Mesothelial cell of epicardium (in vitro differentiated cells): ENCODE data around the gene USP1. TPM values are rescaled to one million over a fixed set of nuclear protein-coding genes. Genes with fewer than 3 reads are reported as not detected.

Experiments
- DNase-seq, 2 experiments: peaks; one replicate each; pipeline ENCODE4 v3.0.0; 2021; ENCODE audit warnings: low spot score in 2 of 2; ENCODE audit not compliant: unreplicated experiment in 2 of 2
- H3K27ac Mint-ChIP-seq: 2 replicates; pipeline ENCODE4 v1.8.0; 2021; ENCODE audit warnings: mixed read lengths
- H3K27me3 Mint-ChIP-seq: 2 replicates; pipeline ENCODE4 v1.8.0; 2021; ENCODE audit warnings: low read depth, mixed read lengths
- H3K36me3 Mint-ChIP-seq: 2 replicates; pipeline ENCODE4 v1.8.0; 2021; ENCODE audit warnings: mixed read lengths
- H3K4me1 Mint-ChIP-seq: 2 replicates; pipeline ENCODE4 v1.8.0; 2021; ENCODE audit warnings: mixed read lengths
- H3K4me3 Mint-ChIP-seq: 2 replicates; pipeline ENCODE4 v1.8.0; 2021; ENCODE audit warnings: mild to moderate bottlenecking, moderate library complexity, mixed read lengths
- H3K9me3 Mint-ChIP-seq: 2 replicates; pipeline ENCODE4 v1.8.0; 2021; ENCODE audit warnings: mixed read lengths
- CTCF ChIP-seq: fragments of 200-600 bp; sonication (generic); IDR thresholded peaks from one replicate; pipeline ENCODE4 v1.5.0; 2021; ENCODE audit warnings: antibody characterized with exemption; ENCODE audit not compliant: unreplicated experiment
- total RNA-seq: library from RNA; stranded (reverse); gene quantifications from 3 replicates; pipeline ENCODE4 v1.2.1, GENCODE V29; 2021

The USP1 gene
- 24.4 to 25.1 TPM (median 24.8 TPM) in 3 replicates for total RNA-seq

GRCh38 chr1:62436466-62437272 lies at the start of gene USP1:
TSS of gene USP1 (plus strand) at chr1:62437049. CDS start at chr1:62439868, 2,819 bp downstream.
- TF ChIP-seq CTCF, result no peak
- Mint-ChIP-seq H3K27ac (peak within 1 kb of the TSS; percentile 99), H3K27me3 (no peaks in the 10 kb centered on the region)

GRCh38 chr1:62389531-62389930 lies 47.3 kb upstream of the USP1 start:
- Mint-ChIP-seq H3K9me3 (no peaks in the 10 kb centered on the region), H3K27ac (peak overlapping the region; percentile 26), H3K4me3 (no peak overlapping the region), H3K4me1 (peaks cover 45% of the 10 kb centered on the region), H3K27me3 (peaks cover 9% of the 10 kb centered on the region), H3K36me3 (no peaks in the 10 kb centered on the region)
- DNase-seq, result no peak
- TF ChIP-seq CTCF, result no peak

More at GRCh38 chr1:62436466-62437272, at the start of gene USP1:
- Mint-ChIP-seq H3K4me3 (peak within 1 kb of the TSS; percentile 93), H3K36me3 (no peaks in the 10 kb centered on the region), H3K9me3 (no peaks in the 10 kb centered on the region), H3K4me1 (peaks cover 27% of the 10 kb centered on the region)
- peak; percentile 91 to 96 for DNase-seq

- no peak for DNase-seq
- peaks cover 12% of the 10 kb centered on the region for H3K27me3 Mint-ChIP-seq
- H3K4me3 Mint-ChIP-seq, result no peak overlapping the region
- peak overlapping the region; percentile 55 for H3K27ac Mint-ChIP-seq
- no peak for TF ChIP-seq CTCF
- H3K36me3 Mint-ChIP-seq, result no peaks in the 10 kb centered on the region
- H3K9me3 Mint-ChIP-seq, result no peaks in the 10 kb centered on the region
- H3K4me1 Mint-ChIP-seq, result peaks cover 39% of the 10 kb centered on the region
Observed at GRCh38 chr1:62390071-62390470, 46.8 kb upstream of the USP1 start.

GRCh38 chr1:62391369-62391971 lies 45.4 kb upstream of the USP1 start:
- peak; percentile 66 for TF ChIP-seq CTCF
- Mint-ChIP-seq H3K36me3 (no peaks in the 10 kb centered on the region), H3K4me3 (no peak overlapping the region), H3K27me3 (peaks cover 13% of the 10 kb centered on the region), H3K27ac (no peak overlapping the region), H3K9me3 (no peaks in the 10 kb centered on the region), H3K4me1 (peaks cover 30% of the 10 kb centered on the region)
- DNase-seq, result no peak

- H3K27me3 Mint-ChIP-seq, result peaks cover 15% of the 10 kb centered on the region
- no peak for DNase-seq
- no peak overlapping the region for H3K4me3 Mint-ChIP-seq
- TF ChIP-seq CTCF, result no peak
- no peak overlapping the region for H3K27ac Mint-ChIP-seq
- peaks cover 19% of the 10 kb centered on the region for H3K4me1 Mint-ChIP-seq
- no peaks in the 10 kb centered on the region for H3K36me3 Mint-ChIP-seq
- no peaks in the 10 kb centered on the region for H3K9me3 Mint-ChIP-seq
Observed at GRCh38 chr1:62392951-62393350, 43.9 kb upstream of the USP1 start.
